NCI-H1105 (cell line): ENCODE measurements around the gene C17orf75.
"Not testable (repeated sequence)": the region's sequence is repeated elsewhere in the genome, so short reads cannot be mapped to it uniquely, and the experiment has no call there.

ENCODE experiments used
- DNase-seq: peaks from one replicate; lab custom pipeline; 2025; lab: John Stamatoyannopoulos, UW

C17orf75 gene

GRCh38 chr17:32345951-32346600 is 4.1 kb upstream of the C17orf75 start:
- no peak for DNase-seq

DNA sequence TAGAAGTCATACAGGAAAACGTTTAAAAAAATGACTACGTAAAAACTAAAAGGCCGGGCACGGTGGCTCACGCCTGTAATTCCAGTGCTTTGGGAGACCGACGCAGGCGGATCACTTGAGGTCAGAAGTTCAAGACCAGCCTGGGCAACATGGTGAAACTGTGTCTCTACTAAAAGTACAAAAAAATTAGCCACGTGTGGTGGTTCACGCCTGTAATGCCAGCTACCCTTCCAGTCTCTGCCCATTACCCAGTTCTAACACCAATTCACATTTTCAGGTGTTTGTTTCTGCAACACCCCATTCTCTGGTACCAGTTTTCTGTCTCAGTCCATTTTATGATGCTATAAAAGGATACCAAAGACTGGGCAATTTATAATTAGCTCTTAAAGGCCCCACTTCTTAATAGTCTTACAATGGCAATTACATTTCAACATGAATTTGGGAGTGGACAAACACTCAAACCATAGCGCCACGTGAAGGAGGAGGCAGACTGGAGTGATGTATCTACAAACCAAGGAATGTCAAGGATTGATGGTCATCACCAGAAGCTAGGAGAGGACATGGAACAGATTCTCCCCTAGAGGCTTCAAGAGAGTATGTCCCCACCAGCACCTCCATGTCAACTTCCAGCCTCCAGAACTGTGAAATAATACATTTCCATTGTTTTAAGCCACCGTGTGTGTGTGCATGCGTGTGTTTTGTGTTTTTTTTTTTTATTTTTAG is 791 bp upstream of the C17orf75 start:
- DNase-seq: no peak

GRCh38 chr17:32341141-32341856 is 674 bp downstream of the C17orf75 start:
- peak; percentile 8 for DNase-seq

GRCh38 chr17:32335687-32336086 is 6.3 kb downstream of the C17orf75 start:
- DNase-seq: no peak

DNA sequence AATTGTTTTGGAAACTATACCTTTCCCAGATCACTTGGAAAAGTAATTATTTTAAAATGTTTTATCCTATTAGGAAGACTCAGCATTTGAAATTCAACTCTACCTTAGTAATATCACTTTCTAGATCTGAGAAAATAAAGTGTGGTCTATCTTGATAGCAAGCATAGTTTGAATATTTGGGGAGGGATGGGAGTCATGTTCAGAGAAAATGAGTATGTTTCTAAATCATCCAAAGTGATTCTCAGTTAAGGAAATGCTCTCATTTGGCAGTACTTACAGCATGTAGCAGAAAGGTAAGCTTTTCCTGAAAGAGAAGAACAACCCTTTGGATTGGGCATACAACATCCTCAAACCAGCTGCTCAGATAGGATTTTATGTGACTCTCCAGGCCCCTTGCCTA is 6.9 kb downstream of the C17orf75 start:
- DNase-seq: no peak

DNA sequence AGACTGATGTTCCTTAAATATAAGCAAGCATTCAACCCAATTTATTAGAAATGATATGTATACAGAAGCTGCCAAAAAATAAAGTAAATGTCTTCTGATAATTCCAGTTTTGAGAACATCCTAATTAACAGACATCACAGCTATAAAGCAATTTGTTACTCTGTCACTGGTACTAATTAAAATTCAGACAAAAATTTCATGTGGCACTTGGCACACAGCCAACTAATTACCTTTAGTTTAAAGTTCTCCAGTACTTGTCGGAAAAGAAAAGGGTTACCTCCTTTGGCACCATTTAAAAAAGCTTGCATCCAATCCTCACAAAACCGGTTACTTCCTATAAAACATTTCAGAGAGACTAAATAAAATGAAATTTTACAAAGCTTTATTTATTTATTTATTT is 8.8 kb downstream of the C17orf75 start:
- no peak for DNase-seq

DNA sequence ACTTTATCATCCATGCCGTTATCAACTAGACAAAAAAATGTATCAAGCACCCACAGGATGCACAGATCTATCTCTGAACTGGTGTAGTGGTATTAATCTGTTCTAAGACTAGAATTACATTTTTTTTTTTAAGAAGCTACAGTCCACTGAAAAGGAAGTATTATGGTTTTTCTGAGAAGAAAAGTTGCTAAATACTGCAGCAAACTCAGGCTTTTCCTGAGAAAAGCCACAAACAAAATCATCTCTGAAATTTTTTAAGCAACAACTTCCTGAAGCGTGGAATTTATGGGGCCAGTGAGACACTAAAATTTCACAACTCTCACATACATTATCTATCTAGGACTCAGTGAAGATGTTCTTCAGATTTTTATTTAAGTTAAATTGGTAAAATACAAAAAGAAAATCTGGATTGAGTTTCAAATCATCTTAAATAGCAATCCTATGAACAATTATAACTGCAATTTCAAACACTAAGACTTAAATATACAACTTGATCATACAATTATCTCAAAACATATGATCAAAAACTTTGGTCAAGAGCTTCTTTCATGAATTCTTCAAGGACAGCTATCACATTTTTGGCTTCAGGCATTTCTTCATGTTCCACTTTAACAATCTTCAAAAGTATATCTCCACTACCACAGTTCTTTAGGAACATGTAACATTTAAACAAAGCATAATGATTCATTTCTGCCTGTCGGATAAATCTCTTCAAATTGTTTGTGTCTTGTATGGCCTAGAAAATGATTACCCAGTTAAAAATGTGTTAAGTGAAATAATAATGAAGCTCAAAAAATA is 10.5 kb downstream of the C17orf75 start:
- DNase-seq: no peak

DNA sequence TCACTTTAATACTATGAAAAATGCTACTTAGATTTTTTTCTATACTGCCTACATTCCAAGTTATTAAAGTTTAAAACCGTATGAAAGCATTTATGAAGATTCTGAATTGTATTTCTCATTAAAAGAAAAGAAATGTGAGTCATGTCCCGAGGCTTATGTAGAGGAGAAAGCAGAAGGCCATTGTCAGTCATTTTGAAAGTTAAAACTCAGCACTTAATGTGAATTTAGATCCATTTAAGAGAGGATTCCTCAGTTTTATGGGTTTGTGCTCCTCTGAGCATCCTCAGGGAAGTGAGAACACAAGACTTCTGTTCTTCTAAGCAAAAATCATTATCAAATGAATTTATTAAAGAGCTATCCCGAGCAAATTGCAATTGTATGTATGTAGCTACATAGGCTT is 11.8 kb downstream of the C17orf75 start:
- DNase-seq: no peak

- no peak for DNase-seq
Observed at GRCh38 chr17:32327911-32328310, 14.1 kb downstream of the C17orf75 start.

DNA sequence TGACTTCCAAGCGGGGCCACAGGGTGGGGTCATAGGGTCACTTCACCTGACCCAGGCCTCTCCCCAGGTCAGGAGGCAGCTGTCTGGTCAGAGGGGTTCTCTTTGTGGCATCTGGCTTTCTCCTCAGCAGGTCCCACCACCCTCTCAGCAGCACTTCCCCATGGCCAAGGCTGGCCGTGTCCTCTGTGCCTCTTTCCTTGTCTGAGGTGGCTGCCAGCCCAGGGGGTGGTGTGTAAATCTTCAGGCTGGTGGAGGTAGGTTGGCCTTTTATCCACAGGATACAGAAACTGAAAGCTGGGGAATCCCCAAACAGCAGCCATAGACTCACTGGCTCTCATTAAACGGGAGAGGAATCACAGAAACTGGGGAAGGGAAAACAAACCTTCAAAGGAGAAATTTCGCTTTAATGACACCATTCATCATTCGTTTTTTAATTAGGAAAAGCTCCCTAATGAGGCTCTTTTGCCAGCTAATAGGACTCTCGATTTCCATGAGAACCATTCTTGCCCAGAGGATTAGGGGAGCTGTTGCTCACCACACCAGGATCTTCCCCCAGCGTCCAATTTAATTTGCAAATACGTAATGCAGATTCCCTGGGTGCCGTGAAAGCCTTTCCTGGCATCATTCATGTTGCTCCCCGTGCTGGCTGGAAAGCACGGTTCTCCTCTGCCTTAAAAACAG is 18.0 kb downstream of the C17orf75 start:
- no peak for DNase-seq

DNA sequence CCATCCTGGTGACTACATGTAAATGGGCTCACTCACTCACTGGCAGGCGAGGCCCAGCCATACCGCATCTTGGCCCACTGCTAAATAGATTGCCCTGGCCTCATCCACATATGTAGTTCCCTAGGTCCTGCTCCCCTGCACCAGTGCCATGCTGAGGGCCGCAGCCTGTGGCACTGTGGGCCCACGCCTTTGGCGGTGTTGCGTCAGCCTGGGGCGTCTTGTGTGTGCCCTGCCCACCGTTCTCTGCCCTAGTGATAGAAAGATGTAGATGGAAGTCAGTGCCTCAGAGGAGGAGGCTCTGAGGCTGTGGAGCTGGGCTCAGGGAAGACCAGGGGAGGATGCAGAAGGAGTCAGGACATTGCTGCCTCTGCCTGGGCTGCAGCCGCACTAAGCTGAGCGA is 18.9 kb downstream of the C17orf75 start:
- DNase-seq: no peak

DNA sequence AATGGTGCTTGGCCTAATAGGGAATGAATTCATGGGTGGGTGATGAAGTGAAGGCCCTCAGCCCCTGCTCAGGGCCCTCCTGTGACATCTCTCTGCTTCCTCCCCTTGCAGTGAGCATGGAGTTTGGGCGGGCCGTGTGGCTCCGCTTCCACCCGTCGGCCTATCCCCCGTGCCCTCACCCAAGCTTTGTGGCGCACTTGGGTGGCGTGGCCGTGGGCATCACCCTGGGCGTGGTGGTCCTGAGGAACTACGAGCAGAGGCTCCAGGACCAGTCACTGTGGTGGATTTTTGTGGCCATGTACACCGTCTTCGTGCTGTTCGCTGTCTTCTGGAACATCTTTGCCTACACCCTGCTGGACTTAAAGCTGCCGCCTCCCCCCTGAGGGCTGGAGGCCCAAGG is 21.1 kb downstream of the C17orf75 start:
- no peak for DNase-seq

- not testable (repeated sequence) for DNase-seq
Observed at GRCh38 chr17:32320080-32320479, 21.9 kb downstream of the C17orf75 start.

- DNase-seq: peak; percentile 14
Observed at GRCh38 chr17:32319548-32319905, 22.4 kb downstream of the C17orf75 start.

- DNase-seq: no peak
Observed at GRCh38 chr17:32318071-32318470, 23.9 kb downstream of the C17orf75 start.

GRCh38 chr17:32317353-32317752 is 24.6 kb downstream of the C17orf75 start:
- DNase-seq: no peak

GRCh38 chr17:32316653-32317052 is 25.3 kb downstream of the C17orf75 start:
- DNase-seq: not testable (repeated sequence)

DNA sequence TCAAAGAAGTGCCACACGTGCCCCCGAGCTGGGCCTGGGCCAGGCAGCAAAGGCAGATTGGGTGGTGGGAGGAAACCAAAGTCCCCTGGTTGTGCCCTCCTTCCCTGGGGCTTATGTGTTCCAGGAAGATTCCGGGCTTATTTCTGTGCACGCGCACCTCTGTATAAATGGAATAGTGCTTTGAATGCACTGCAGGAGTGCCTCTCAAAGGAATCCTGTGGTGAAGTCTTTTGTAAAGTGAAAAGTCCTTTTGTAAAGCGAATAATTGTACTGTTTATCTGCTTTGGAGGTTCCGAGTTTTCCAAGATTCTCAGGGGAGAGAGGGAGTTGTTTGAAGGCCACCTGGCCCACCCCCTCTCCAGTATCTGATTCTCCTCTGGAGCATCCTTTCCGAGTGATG is 26.8 kb downstream of the C17orf75 start:
- DNase-seq: no peak

- no peak for DNase-seq
Observed at GRCh38 chr17:32314636-32315035, 27.3 kb downstream of the C17orf75 start.

DNA sequence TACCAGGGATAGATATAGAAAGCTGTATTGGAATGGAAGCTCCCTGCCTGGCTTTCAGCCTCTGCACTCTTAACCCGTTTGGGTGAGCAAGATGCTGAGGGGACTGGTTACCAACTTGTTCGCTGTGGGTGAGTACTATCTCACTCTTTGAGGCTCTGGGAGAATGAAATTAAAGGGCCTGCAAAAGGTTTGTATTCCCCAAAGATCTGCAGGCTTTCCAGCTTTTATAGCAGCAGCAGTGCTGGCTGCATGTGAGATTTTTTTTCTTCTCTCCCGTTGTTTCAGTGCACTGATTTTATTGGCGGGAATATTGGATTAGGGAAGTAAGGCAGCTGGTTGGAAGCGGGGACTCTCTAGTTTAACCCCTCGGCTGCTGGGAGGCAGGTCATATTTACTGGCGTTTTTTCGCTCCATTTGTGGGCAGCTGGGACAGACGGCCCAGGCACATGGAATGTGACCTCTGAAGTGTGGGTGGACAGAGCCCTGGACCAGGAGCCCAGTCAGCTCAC is 30.9 kb downstream of the C17orf75 start:
- no peak for DNase-seq

DNA sequence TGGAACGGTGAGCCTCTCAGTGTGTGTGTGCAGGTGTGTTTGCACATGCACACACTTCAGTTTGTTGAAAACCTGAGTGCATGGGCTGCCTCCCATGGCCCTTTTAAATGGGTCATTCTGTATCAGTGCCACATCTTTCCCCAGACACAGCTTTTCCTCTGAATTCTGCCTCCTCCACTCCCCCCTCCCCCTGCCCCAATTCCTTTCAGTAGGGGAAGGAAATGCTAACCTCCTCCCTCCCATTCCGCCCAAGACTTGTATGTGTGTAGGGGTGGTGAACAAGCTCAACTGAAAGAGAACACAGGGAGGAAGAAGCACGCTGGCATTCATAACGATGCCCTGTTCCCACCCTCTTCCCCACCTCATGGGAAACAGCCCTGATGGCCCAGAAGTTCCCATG is 34.3 kb downstream of the C17orf75 start:
- no peak for DNase-seq

DNA sequence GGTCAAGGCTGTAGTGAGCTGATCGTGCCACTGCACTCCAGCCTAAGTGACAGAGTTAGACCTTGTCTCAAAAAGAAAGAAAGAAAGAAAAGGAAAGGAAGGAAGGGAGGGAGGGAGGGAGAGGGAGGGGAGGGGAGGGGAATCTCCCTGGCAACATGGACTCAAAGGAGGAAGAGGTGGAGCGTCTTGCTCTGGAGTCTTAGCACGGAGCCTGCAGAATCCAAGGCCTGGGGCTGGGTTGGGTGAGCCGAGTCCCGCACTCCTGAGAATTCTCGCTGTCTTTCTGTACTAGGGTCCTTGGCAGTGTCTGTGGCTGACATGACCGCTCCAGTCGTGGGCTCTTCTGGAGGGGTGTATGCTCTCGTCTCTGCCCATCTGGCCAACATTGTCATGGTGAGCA is 36.9 kb downstream of the C17orf75 start:
- no peak for DNase-seq
